Gastrocnemius medialis (tissue), 4 donors: ENCODE data around the gene DHRS1. TPM values are rescaled to one million over a fixed set of nuclear protein-coding genes. Genes with fewer than 3 reads are reported as not detected.

ENCODE experiments used
- ATAC-seq, 2 donors: fragments of 150-250 bp; one replicate each; pipeline ENCODE4 v1.9.1; 2016
- DNase-seq, 2 donors: peaks; one replicate each; pipeline ENCODE4 v3.0.0-alpha.2; 2019
- H3K27ac ChIP-seq, 4 donors: fragments of 200-600 bp; sonication (generic); 1 replicate in 1 of 4; 2 replicates in 3 of 4; pipeline ENCODE4 v1.5.1; 2016 to 2018; ENCODE audit warnings: mild to moderate bottlenecking in 2 of 4, moderate library complexity in 1 of 4
- H3K27me3 ChIP-seq, 3 donors: fragments of 200-600 bp; sonication (generic) in 2 of 3; 1 replicate in 1 of 3; 2 replicates in 2 of 3; pipeline versions ENCODE4 v1.5.1 to v1.6.0; 2016 to 2019; ENCODE audit warnings: mild to moderate bottlenecking in 1 of 3, moderate library complexity in 1 of 3
- H3K36me3 ChIP-seq, 2 donors: fragments of 200-600 bp; sonication (generic) in 1 of 2; one replicate each; pipeline ENCODE4 v1.5.1; 2017 to 2018
- H3K4me1 ChIP-seq, 2 donors: fragments of 200-600 bp; sonication (generic) in 1 of 2; one replicate each; pipeline ENCODE4 v1.5.1; 2016 to 2017; ENCODE audit warnings: mild to moderate bottlenecking in 2 of 2
- H3K4me3 ChIP-seq, 4 donors: fragments of 200-600 bp; sonication (generic) in 3 of 4; 1 replicate in 1 of 4; 2 replicates in 3 of 4; pipeline ENCODE4 v1.5.1; 2016 to 2019; ENCODE audit warnings: mild to moderate bottlenecking in 2 of 4
- H3K9me3 ChIP-seq, 3 donors: fragments of 200-600 bp; sonication (generic) in 2 of 3; 1 replicate in 1 of 3; 2 replicates in 2 of 3; pipeline ENCODE4 v1.5.1; 2016 to 2019
- CTCF ChIP-seq, 5 experiments: fragments of 450-650 bp in 3 of 5; fragments of 200-600 bp in 2 of 5; sonication (generic) in 2 of 5; IDR thresholded peaks in 4 of 5; conservative IDR thresholded peaks in 1 of 5; 1 replicate in 4 of 5; 2 replicates in 1 of 5; pipeline ENCODE4 v1.5.1; 2016 to 2019; ENCODE audit warnings: antibody characterized with exemption in 5 of 5, mild to moderate bottlenecking in 3 of 5, moderate library complexity in 3 of 5
- POLR2A ChIP-seq, 2 donors: fragments of 450-650 bp; IDR thresholded peaks; one replicate each; pipeline ENCODE4 v1.6.1; 2017; ENCODE audit warnings: antibody characterized with exemption in 2 of 2, mild to moderate bottlenecking in 2 of 2, moderate library complexity in 2 of 2
- in situ Hi-C, 4 donors: fragments of 200-750 bp; cut with MboI; loops; one replicate each; pipeline versions ENCODE4 v1.15.0 to v1.8.0; 2017; ENCODE audit warnings: low sequenced_read_pairs in 4 of 4
- intact Hi-C: fragments of 100-400 bp; cut with DNase I; formaldehyde crosslinking; loops from one replicate; pipeline ENCODE4 v1.15.1; 2023; ENCODE audit warnings: low total_unique reads
- total RNA-seq, 4 donors: library from RNA; depleted of rRNA; stranded (reverse); fragments of >200 nt; gene quantifications; one replicate each; pipeline versions ENCODE4 v1.1.0 to v1.2.3, GENCODE V29; 2016

Gene DHRS1
- total RNA-seq, 4 donors from 2014 or later: 1.9 to 12.2 (median 8.2) TPM

- H3K4me3 ChIP-seq: no peak overlapping the region
- intact Hi-C loops (no loop called here), in situ Hi-C loops (no loop called here)
- H3K4me1 ChIP-seq: peaks cover 0 to 3% of the 10 kb centered on the region in 2 donors
- H3K27me3 ChIP-seq: no peaks in the 10 kb centered on the region
- TF ChIP-seq POLR2A (IDR thresholded peaks at IDR 0.05): no peak
- no peak for TF ChIP-seq CTCF (IDR thresholded peaks at IDR 0.05 in 4 of 5, conservative IDR thresholded peaks at IDR 0.05 in 1 of 5)
- no peaks in the 10 kb centered on the region for H3K9me3 ChIP-seq
- H3K27ac ChIP-seq: no peak overlapping the region
- ATAC-seq (no peak), DNase-seq (no peak)
- H3K36me3 ChIP-seq: no peaks in the 10 kb centered on the region
Observed at GRCh38 chr14:24277606-24278321, 21.8 kb downstream of the DHRS1 start.

GRCh38 chr14:24277071-24277470 lies 22.5 kb downstream of the DHRS1 start:
- H3K27ac ChIP-seq: no peak overlapping the region
- peaks cover under 1 to 3% of the 10 kb centered on the region in 2 donors for H3K4me1 ChIP-seq
- TF ChIP-seq CTCF (IDR thresholded peaks at IDR 0.05 in 4 of 5, conservative IDR thresholded peaks at IDR 0.05 in 1 of 5) (no peak), POLR2A (IDR thresholded peaks at IDR 0.05) (no peak)
- intact Hi-C loops (no loop called here), in situ Hi-C loops (no loop called here)
- DNase-seq: no peak
- no peak overlapping the region for H3K4me3 ChIP-seq
- H3K36me3 ChIP-seq: no peaks in the 10 kb centered on the region
- no peaks in the 10 kb centered on the region for H3K27me3 ChIP-seq
- H3K9me3 ChIP-seq: no peaks in the 10 kb centered on the region
- ATAC-seq: no peak

- in situ Hi-C loops: no loop called here
- Histone ChIP-seq H3K36me3 (peaks cover 0 to 10% of the 10 kb centered on the region in 2 donors), H3K4me1 (peaks cover 4 to 6% of the 10 kb centered on the region in 2 donors), H3K9me3 (no peaks in the 10 kb centered on the region), H3K4me3 (no peak overlapping the region), H3K27ac (no peak overlapping the region), H3K27me3 (no peaks in the 10 kb centered on the region)
- intact Hi-C loops: no loop called here
- ATAC-seq: no peak
- TF ChIP-seq POLR2A (IDR thresholded peaks at IDR 0.05) (no peak), CTCF (IDR thresholded peaks at IDR 0.05 in 4 of 5, conservative IDR thresholded peaks at IDR 0.05 in 1 of 5) (no peak)
- no peak for DNase-seq
Observed at GRCh38 chr14:24274101-24274543, 25.5 kb downstream of the DHRS1 start.

DNA sequence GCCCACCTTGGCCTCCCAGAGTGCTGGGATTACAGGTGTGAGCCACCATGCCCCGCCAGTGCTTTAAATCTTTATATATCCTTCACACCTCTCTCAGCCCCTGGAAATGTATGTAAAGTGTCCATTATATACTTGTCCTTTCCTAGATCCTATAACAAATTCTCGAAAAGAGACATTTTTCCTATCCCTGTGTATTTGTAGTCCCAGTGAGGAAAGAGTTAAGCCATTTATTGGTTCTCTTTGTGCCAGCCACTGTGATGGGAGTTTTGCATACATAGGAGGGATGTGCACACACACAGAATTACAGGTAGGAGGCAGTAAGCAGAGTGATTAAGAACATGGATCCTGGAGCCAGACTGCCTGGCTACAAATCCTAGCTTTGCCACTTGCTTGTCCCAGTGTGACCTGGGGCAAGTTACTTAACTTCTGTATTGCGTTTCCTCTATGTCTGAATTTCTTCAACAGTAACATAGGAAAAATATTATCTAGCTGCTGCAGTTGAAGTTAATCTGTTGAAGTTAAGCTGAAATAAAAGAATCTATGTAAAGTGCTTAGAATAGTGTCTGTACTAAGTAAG lies 26.1 kb downstream of the DHRS1 start:
- Histone ChIP-seq H3K36me3 (peaks cover 0 to 13% of the 10 kb centered on the region in 2 donors), H3K27ac (no peak overlapping the region), H3K4me1 (peaks cover 4 to 6% of the 10 kb centered on the region in 2 donors), H3K4me3 (no peak overlapping the region), H3K27me3 (no peaks in the 10 kb centered on the region), H3K9me3 (no peaks in the 10 kb centered on the region)
- no peak for ATAC-seq
- in situ Hi-C loops (no loop called here), intact Hi-C loops (no loop called here)
- no peak for TF ChIP-seq POLR2A (IDR thresholded peaks at IDR 0.05)
- no peak for TF ChIP-seq CTCF (IDR thresholded peaks at IDR 0.05 in 4 of 5, conservative IDR thresholded peaks at IDR 0.05 in 1 of 5)
- no peak for DNase-seq
